HK-2 (cell line): ENCODE results near the gene MLANA.

Source experiments
- DNase-seq: peaks from one replicate; pipeline ENCODE4 v3.0.0-alpha.2; 2018; ENCODE audit not compliant: unreplicated experiment

MLANA gene

GRCh38 chr9:5899292-5899691 is 8.6 kb downstream of the MLANA start:
- no peak for DNase-seq

- no peak for DNase-seq
These were observed 9.9 kb downstream of the MLANA start for GRCh38 chr9:5900622-5901021.

GRCh38 chr9:5902377-5902776 is 11.7 kb downstream of the MLANA start:
- no peak for DNase-seq

GRCh38 chr9:5908918-5909317 is 18.2 kb downstream of the MLANA start:
- DNase-seq = no peak

- DNase-seq = no peak
These were observed 19.3 kb downstream of the MLANA start for GRCh38 chr9:5909976-5910375.

- DNase-seq = no peak
These were observed 19.8 kb downstream of the MLANA start for GRCh38 chr9:5910413-5911057.

GRCh38 chr9:5915438-5915837 is 24.7 kb downstream of the MLANA start:
- DNase-seq = no peak

GRCh38 chr9:5917273-5917672 is 26.6 kb downstream of the MLANA start:
- no peak for DNase-seq

GRCh38 chr9:5917888-5918287 is 27.2 kb downstream of the MLANA start:
- DNase-seq = no peak

GRCh38 chr9:5918460-5918859 is 27.8 kb downstream of the MLANA start:
- DNase-seq = no peak

- DNase-seq = no peak
These were observed 30.2 kb downstream of the MLANA start for GRCh38 chr9:5920860-5921328.

- peak; percentile 5 for DNase-seq
These were observed 31.5 kb downstream of the MLANA start for GRCh38 chr9:5922192-5922591.

- no peak for DNase-seq
These were observed 41.0 kb downstream of the MLANA start for GRCh38 chr9:5931657-5932056.

- no peak for DNase-seq
These were observed 47.8 kb downstream of the MLANA start for GRCh38 chr9:5938449-5938848.

GRCh38 chr9:5939530-5939929 is 48.8 kb downstream of the MLANA start:
- no peak for DNase-seq

- DNase-seq = no peak
These were observed 50.5 kb downstream of the MLANA start for GRCh38 chr9:5941214-5941613.

- DNase-seq = no peak
These were observed 54.4 kb downstream of the MLANA start for GRCh38 chr9:5945112-5945511.

- DNase-seq = no peak
These were observed 57.2 kb downstream of the MLANA start for GRCh38 chr9:5947912-5948311.

- no peak for DNase-seq
These were observed 58.5 kb downstream of the MLANA start for GRCh38 chr9:5949103-5949699.

GRCh38 chr9:5950261-5950660 is 59.6 kb downstream of the MLANA start:
- DNase-seq = no peak

- no peak for DNase-seq
These were observed 61.1 kb downstream of the MLANA start for GRCh38 chr9:5951686-5952211.

GRCh38 chr9:5953743-5954707 is 63.3 kb downstream of the MLANA start:
- DNase-seq = no peak
